ENCODE measurements around the gene ERBB2. TPM values are rescaled to one million over a fixed set of nuclear protein-coding genes. Genes with fewer than 3 reads are reported as not detected.

Gene ERBB2
- total RNA-seq, 4 donors from 2014 or later = 144 to 192 (median 173) TPM

- TF ChIP-seq POLR2A (IDR thresholded peaks at IDR 0.05) = no peak
- H3K27me3 ChIP-seq = no peaks in the 10 kb centered on the region
- DNase-seq (ENCODE audit: low spot score in 2 of 2) = no peak
- WGBS = 89% methylated on average over 9 of the region's 9 CpGs
- no peak overlapping the region for H3K4me3 ChIP-seq
- no peak overlapping the region for H3K27ac ChIP-seq
- H3K9me3 ChIP-seq = no peaks in the 10 kb centered on the region
- peaks cover 35% of the 10 kb centered on the region for H3K36me3 ChIP-seq
- peaks cover 11% of the 10 kb centered on the region for H3K4me1 ChIP-seq
Observed at GRCh38 chr17:39683295-39683939, 16.4 kb upstream of the ERBB2 start.

DNA sequence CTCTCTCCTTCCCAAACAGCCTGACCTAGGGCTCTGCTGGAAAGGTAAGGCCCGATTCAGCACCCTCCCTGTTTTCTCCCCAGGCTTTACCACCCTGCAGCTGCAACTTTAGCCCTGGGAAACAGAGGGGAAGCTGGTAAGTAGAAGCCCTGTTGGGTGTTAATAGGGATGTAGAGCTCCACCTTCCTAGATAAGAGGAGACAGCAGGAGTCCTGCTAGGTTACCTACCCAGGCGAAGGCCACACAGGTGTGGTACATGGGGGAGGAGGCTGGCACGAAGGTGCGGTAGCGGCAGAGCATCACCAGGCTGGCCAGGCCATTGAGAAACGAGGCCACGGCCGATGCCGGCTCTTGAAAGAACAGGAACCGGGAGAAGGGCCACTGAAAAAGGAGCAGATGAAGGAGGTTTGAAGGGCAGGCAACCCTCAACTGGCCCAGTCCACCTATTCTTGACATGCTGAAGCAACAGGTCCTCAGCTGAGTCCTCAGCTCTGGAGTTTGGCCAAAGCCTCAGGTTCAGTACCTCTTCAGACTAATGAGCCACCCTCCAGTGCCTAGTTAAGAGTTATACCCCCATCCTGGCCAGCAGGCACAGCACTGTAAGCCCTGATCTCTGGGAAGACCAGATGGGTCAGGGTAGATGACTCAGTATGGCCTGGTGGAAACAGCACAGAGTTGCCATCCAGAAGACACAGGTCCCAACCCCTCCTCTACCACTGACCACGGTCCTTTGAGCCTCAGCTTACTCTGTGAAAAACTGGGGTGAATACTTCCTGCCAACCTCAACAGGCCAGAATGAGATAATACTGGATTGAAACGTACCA, 15.3 kb upstream of the ERBB2 start:
- no peaks in the 10 kb centered on the region for H3K27me3 ChIP-seq
- no peaks in the 10 kb centered on the region for H3K9me3 ChIP-seq
- 95% methylated on average over 12 of the region's 12 CpGs for WGBS
- H3K4me3 ChIP-seq = no peak overlapping the region
- peaks cover 33% of the 10 kb centered on the region for H3K36me3 ChIP-seq
- peak in 1 of 2 donors; percentile 48 for DNase-seq (ENCODE audit: low spot score in 2 of 2)
- TF ChIP-seq, protein P1, sequence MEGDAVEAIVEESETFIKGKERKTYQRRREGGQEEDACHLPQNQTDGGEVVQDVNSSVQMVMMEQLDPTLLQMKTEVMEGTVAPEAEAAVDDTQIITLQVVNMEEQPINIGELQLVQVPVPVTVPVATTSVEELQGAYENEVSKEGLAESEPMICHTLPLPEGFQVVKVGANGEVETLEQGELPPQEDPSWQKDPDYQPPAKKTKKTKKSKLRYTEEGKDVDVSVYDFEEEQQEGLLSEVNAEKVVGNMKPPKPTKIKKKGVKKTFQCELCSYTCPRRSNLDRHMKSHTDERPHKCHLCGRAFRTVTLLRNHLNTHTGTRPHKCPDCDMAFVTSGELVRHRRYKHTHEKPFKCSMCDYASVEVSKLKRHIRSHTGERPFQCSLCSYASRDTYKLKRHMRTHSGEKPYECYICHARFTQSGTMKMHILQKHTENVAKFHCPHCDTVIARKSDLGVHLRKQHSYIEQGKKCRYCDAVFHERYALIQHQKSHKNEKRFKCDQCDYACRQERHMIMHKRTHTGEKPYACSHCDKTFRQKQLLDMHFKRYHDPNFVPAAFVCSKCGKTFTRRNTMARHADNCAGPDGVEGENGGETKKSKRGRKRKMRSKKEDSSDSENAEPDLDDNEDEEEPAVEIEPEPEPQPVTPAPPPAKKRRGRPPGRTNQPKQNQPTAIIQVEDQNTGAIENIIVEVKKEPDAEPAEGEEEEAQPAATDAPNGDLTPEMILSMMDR (IDR thresholded peaks at IDR 0.05) = no peak
- H3K4me1 ChIP-seq = peaks cover 15% of the 10 kb centered on the region
- H3K27ac ChIP-seq = no peak overlapping the region

DNA sequence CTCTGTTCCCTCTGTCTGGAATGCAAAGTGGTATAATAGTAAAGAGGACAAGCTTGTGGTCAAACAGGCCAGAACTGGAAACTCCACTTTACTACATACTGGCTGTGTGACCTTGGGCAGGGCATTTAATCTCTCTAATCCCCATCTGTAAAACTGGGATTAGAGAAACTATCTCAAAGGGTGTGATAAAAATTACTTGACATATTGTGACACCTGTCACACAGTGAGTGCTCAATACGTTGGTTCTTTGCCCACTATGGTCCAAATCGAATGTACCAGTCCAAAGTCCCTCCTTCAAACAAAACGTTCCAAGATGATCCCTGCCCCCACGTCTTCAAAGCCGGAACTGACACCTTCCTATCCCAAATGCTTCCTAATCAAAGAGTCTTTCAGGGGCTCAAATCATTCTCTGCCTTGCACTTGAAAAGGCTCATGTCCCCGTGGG, 12.7 kb upstream of the ERBB2 start:
- WGBS = 60% methylated on average over 6 of the region's 6 CpGs
- no peaks in the 10 kb centered on the region for H3K9me3 ChIP-seq
- peak overlapping the region; percentile 85 for H3K4me3 ChIP-seq
- H3K27ac ChIP-seq = peak overlapping the region; percentile 92
- TF ChIP-seq POLR2A (IDR thresholded peaks at IDR 0.05) (no peak), POLR2AphosphoS5 (IDR thresholded peaks at IDR 0.05) (no peak), EP300 (IDR thresholded peaks at IDR 0.05) (no peak)
- TF ChIP-seq, protein P1 (IDR thresholded peaks at IDR 0.05) = no peak
- peaks cover 15% of the 10 kb centered on the region for H3K4me1 ChIP-seq
- no peak for DNase-seq (ENCODE audit: low spot score in 2 of 2)
- H3K27me3 ChIP-seq = no peaks in the 10 kb centered on the region
- peaks cover 26% of the 10 kb centered on the region for H3K36me3 ChIP-seq

DNA sequence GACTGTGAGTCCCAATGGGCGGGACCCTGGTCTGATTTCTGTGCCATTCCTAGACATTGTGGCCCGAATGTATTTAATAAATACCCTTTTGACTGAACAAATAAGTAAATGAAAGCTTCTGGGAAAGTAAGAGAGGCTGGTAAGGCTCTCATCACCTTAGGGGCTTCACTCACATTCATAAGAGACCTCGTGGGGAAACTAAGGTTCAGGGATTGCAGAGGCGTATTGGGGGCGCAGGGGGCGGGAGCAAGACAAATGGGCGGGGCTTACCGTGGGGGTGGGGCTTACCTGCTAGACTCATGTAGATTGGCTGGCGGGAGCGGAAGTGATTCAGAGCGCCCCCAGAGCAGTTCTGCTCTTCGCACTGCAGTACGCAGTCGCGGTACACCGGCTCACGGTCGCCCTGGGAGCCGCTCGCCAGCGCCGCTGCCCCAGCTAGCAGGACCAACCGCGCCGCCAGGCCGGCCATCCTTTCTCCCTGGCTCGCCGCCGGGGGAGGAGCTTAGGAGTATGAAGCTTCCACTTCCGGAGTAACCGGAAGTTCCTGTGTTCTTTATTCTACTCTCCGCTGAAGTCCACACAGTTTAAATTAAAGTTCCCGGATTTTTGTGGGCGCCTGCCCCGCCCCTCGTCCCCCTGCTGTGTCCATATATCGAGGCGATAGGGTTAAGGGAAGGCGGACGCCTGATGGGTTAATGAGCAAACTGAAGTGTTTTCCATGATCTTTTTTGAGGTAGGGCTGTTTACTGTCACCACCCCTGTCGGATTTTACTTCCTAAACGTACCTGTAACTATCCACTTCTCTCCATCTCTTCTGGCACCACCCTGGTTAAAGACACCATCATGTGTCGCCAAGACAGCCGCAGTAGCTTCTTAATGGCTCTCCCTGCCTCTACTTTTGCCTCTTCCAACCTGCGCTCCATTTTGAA, 12.1 kb upstream of the ERBB2 start, which contains the start of gene PGAP3:
PGAP3 (minus strand) TSS at position 512 of the 929 bp plus-strand sequence; CDS start at position 469, 43 bp downstream.
- no peaks in the 10 kb centered on the region for H3K9me3 ChIP-seq
- peak within 1 kb of the TSS; percentile 85 for H3K4me3 ChIP-seq
- H3K36me3 ChIP-seq = peaks cover 23% of the 10 kb centered on the region
- DNase-seq (ENCODE audit: low spot score in 2 of 2) = peak; percentile 81 to 93
- peak within 1 kb of the TSS; percentile 92 for H3K27ac ChIP-seq
- TF ChIP-seq POLR2AphosphoS5 (IDR thresholded peaks at IDR 0.05) (peak in 1 of 3 donors; percentile 36), EP300 (IDR thresholded peaks at IDR 0.05) (no peak), POLR2A (IDR thresholded peaks at IDR 0.05) (peak in 1 of 2 donors; percentile 43)
- TF ChIP-seq, protein P1 (IDR thresholded peaks at IDR 0.05) = no peak
- WGBS = 2% methylated on average over 42 of the region's 45 CpGs
- H3K27me3 ChIP-seq = no peaks in the 10 kb centered on the region
- H3K4me1 ChIP-seq = peaks cover 15% of the 10 kb centered on the region

- H3K4me3 ChIP-seq = peak overlapping the region; percentile 85
- DNase-seq (ENCODE audit: low spot score in 2 of 2) = no peak
Observed at GRCh38 chr17:39688475-39688835, 11.4 kb upstream of the ERBB2 start.

More at GRCh38 chr17:39688475-39688835, 11.4 kb upstream of the ERBB2 start:
- Histone ChIP-seq H3K9me3 (no peaks in the 10 kb centered on the region), H3K27ac (peak overlapping the region; percentile 92), H3K4me1 (peaks cover 15% of the 10 kb centered on the region), H3K27me3 (no peaks in the 10 kb centered on the region), H3K36me3 (peaks cover 16% of the 10 kb centered on the region)
- 15% methylated on average over 6 of the region's 6 CpGs for WGBS
- no peak for TF ChIP-seq EP300 (IDR thresholded peaks at IDR 0.05)
- TF ChIP-seq POLR2AphosphoS5 (IDR thresholded peaks at IDR 0.05) = no peak
- TF ChIP-seq POLR2A (IDR thresholded peaks at IDR 0.05) = no peak

All from suprapubic skin (tissue), 4 donors.